ENCODE measurements around the gene PKIG. TPM values are rescaled to one million over a fixed set of nuclear protein-coding genes. Genes with fewer than 3 reads are reported as not detected.

Gene PKIG
- total and polyA plus RNA-seq, 2 experiments from 2014 or later = 47.6 to 51.9 TPM

DNA sequence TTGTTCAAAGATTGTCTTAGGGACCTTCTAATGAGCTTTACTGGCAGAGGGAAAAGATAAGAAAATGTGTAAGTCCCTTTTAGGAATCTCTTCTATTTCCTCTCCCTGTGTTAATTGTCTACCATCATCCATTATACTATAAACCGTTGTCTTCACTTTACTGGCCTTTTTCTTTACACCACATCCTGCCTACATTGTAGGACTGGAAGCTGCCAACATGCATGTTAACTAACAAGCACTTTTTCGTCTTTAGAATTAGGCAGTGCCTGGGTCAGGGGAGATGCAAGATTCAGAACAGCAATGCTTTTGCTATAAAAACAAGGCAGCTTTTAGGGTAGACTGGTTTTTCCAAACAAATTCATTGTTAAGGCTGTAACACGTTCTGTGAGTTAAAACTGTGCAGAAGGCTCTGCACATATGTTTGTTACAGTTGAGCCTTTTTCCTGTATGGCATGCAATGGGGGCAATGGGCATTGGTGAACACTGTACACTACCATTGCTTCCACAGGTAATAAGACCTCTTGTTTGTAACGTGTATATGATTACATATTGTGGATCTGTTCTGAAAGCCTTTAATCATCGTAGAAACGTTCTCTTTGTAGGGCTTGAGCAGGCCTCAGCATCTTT lies 10.9 kb upstream of the PKIG start:
- Histone ChIP-seq H3K9me2 (replicated peaks; ENCODE audit: insufficient read depth) (no peaks in the 10 kb centered on the region), H3K4me2 (no peak overlapping the region), H3K9me3 (ENCODE audit: low read depth) (no peaks in the 10 kb centered on the region), H3K4me3 (no peak overlapping the region), H2AFZ (no peak overlapping the region), H4K20me1 (ENCODE audit: insufficient read depth, poor library complexity, severe bottlenecking) (no peaks in the 10 kb centered on the region), H3K79me2 (peaks cover 10% of the 10 kb centered on the region), H3K4me1 (ENCODE audit: insufficient read depth) (peaks cover 14% of the 10 kb centered on the region), H3K27ac (peak overlapping the region; percentile 90), H3K27me3 (no peaks in the 10 kb centered on the region), H3K36me3 (replicated peaks; ENCODE audit: insufficient read depth, low read depth) (no peaks in the 10 kb centered on the region)
- TF ChIP-seq EZH2phosphoT487 (IDR thresholded peaks at IDR 0.05; ENCODE audit: low read depth, severe bottlenecking, unreplicated experiment) (no peak), EZH2 (IDR thresholded peaks at IDR 0.05; ENCODE audit: borderline replicate concordance) (no peak)
- TF ChIP-seq, protein P1, sequence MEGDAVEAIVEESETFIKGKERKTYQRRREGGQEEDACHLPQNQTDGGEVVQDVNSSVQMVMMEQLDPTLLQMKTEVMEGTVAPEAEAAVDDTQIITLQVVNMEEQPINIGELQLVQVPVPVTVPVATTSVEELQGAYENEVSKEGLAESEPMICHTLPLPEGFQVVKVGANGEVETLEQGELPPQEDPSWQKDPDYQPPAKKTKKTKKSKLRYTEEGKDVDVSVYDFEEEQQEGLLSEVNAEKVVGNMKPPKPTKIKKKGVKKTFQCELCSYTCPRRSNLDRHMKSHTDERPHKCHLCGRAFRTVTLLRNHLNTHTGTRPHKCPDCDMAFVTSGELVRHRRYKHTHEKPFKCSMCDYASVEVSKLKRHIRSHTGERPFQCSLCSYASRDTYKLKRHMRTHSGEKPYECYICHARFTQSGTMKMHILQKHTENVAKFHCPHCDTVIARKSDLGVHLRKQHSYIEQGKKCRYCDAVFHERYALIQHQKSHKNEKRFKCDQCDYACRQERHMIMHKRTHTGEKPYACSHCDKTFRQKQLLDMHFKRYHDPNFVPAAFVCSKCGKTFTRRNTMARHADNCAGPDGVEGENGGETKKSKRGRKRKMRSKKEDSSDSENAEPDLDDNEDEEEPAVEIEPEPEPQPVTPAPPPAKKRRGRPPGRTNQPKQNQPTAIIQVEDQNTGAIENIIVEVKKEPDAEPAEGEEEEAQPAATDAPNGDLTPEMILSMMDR (IDR thresholded peaks at IDR 0.05; ENCODE audit: poor library complexity) = no peak
- 57% methylated on average over 6 of the region's 6 CpGs for WGBS (ENCODE audit: low lambda C conversion rate, missing lambda C conversion rate)
- DNase-seq (ENCODE audit: low spot score) = no peak

DNA sequence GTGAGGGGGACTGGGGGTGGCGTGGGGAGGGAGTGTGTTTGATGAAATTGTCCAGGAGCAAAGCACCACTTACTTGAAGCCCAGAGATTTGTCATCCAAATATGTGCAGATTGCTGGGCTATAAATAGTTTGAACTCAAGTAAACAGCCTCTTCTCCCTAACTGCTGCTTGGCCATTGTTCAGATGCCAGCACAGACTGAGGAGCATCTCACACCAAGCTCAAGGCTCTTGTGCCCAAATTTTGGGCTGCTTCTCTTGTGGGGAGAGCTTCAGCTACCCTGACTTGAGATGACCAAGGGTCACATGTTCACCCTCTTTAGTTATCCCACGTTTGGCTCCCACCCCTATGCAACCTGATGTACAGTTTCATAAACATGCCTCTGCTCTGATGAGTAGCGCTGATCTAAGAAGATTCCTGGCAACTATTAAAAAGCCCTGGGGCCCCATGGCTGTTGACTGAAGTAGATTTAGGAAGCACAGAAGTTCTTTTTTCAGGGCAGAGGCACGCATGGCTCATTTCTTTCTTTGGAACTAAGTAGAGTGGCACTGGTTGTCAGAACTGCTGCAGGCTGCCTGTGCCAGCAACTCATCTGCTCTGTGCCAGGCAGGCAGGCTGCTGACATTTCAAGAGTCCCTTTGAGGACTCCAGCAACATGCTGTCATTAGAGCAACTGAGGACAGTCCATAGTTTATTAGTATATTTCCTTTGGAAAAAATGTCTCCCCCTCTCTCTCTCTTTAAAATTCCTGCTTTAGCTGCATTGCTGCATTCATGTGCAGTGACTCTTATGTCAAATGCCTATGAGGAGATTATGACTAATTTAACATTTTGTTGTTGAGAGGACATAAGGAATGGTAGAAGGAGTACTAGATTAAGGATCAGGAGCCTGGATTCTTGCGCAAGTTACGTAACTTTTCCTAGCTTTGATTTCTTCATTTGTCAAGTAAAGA lies 9.6 kb upstream of the PKIG start:
- 46% methylated on average over 6 of the region's 6 CpGs for WGBS (ENCODE audit: low lambda C conversion rate, missing lambda C conversion rate)
- Histone ChIP-seq H3K27me3 (no peaks in the 10 kb centered on the region), H3K4me3 (no peak overlapping the region), H3K4me2 (peak overlapping the region; percentile 65), H3K9me2 (replicated peaks; ENCODE audit: insufficient read depth) (no peaks in the 10 kb centered on the region), H3K27ac (peak overlapping the region; percentile 90), H3K36me3 (replicated peaks; ENCODE audit: insufficient read depth, low read depth) (no peaks in the 10 kb centered on the region), H2AFZ (no peak overlapping the region), H4K20me1 (ENCODE audit: insufficient read depth, poor library complexity, severe bottlenecking) (no peaks in the 10 kb centered on the region), H3K9me3 (ENCODE audit: low read depth) (no peaks in the 10 kb centered on the region), H3K79me2 (peaks cover 15% of the 10 kb centered on the region), H3K4me1 (ENCODE audit: insufficient read depth) (peaks cover 14% of the 10 kb centered on the region)
- peak; percentile 72 for DNase-seq (ENCODE audit: low spot score)
- TF ChIP-seq EZH2phosphoT487 (IDR thresholded peaks at IDR 0.05; ENCODE audit: low read depth, severe bottlenecking, unreplicated experiment) (no peak), EZH2 (IDR thresholded peaks at IDR 0.05; ENCODE audit: borderline replicate concordance) (no peak)
- TF ChIP-seq, protein P1 (IDR thresholded peaks at IDR 0.05; ENCODE audit: poor library complexity) = no peak

DNA sequence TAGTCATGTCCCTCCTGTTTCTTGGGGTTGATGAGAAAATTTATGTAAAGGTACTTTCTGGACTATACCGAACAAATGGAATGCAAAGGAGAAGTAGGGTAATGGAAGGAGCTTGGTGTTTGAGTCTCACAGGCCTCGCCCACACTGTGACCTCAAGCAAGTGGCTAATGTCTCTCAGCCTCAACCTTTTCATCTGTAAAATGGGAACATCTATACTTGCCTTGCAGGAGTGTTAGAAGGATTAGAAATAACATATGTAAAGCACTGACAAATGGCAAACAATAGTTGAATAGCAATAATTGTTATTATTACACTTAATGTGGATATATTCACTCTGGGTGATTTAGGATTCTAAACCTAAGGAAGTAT lies 8.9 kb upstream of the PKIG start:
- Histone ChIP-seq H3K36me3 (replicated peaks; ENCODE audit: insufficient read depth, low read depth) (no peaks in the 10 kb centered on the region), H2AFZ (no peak overlapping the region), H4K20me1 (ENCODE audit: insufficient read depth, poor library complexity, severe bottlenecking) (no peaks in the 10 kb centered on the region), H3K9me3 (ENCODE audit: low read depth) (no peaks in the 10 kb centered on the region), H3K27me3 (no peaks in the 10 kb centered on the region), H3K27ac (peak overlapping the region; percentile 90), H3K4me3 (no peak overlapping the region), H3K79me2 (peaks cover 16% of the 10 kb centered on the region), H3K9me2 (replicated peaks; ENCODE audit: insufficient read depth) (no peaks in the 10 kb centered on the region), H3K4me1 (ENCODE audit: insufficient read depth) (peaks cover 14% of the 10 kb centered on the region), H3K4me2 (peak overlapping the region; percentile 65)
- 90% methylated on average over 2 of the region's 2 CpGs for WGBS (ENCODE audit: low lambda C conversion rate, missing lambda C conversion rate)
- TF ChIP-seq EZH2 (IDR thresholded peaks at IDR 0.05; ENCODE audit: borderline replicate concordance) (no peak), EZH2phosphoT487 (IDR thresholded peaks at IDR 0.05; ENCODE audit: low read depth, severe bottlenecking, unreplicated experiment) (no peak)
- TF ChIP-seq, protein P1 (IDR thresholded peaks at IDR 0.05; ENCODE audit: poor library complexity) = no peak
- DNase-seq (ENCODE audit: low spot score) = no peak
